ENCODE measurements around the gene KCNJ10.

DNA sequence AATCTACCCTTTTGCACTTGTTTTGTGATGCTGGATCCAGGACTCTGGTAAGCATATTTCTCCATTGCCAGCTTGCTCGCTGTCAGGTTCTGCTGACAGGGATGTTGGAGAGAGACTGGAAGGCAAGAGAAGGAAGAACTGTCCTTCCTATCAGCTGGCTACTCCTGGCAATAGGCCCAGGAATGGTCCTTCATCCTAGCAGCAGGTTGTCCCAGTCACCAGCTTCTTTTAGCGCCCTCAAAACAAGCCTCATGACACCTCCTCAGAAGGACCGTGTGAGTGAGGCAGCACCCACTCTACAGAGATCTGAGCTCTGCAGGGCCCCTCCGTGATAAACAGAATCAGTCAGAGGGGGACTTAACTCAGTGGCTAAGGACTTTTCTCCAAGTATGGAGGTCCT is 82.8 kb downstream of the KCNJ10 start:
- TF ChIP-seq POLR2A (IDR thresholded peaks at IDR 0.05; ENCODE audit: low read length), result no peak
- TF ChIP-seq GATA1 (IDR thresholded peaks at IDR 0.05; ENCODE audit: low read depth, low read length), result no peak
